Mesothelial cell of epicardium (in vitro differentiated cells): ENCODE measurements around the gene ACP2. TPM values are rescaled to one million over a fixed set of nuclear protein-coding genes. Genes with fewer than 3 reads are reported as not detected.

Experiments used
- DNase-seq, 2 experiments: peaks; one replicate each; pipeline ENCODE4 v3.0.0; 2021; ENCODE audit warnings: low spot score in 2 of 2; ENCODE audit not compliant: unreplicated experiment in 2 of 2
- H3K27ac Mint-ChIP-seq: 2 replicates; pipeline ENCODE4 v1.8.0; 2021; ENCODE audit warnings: mixed read lengths
- H3K27me3 Mint-ChIP-seq: 2 replicates; pipeline ENCODE4 v1.8.0; 2021; ENCODE audit warnings: low read depth, mixed read lengths
- H3K36me3 Mint-ChIP-seq: 2 replicates; pipeline ENCODE4 v1.8.0; 2021; ENCODE audit warnings: mixed read lengths
- H3K4me1 Mint-ChIP-seq: 2 replicates; pipeline ENCODE4 v1.8.0; 2021; ENCODE audit warnings: mixed read lengths
- H3K4me3 Mint-ChIP-seq: 2 replicates; pipeline ENCODE4 v1.8.0; 2021; ENCODE audit warnings: mild to moderate bottlenecking, moderate library complexity, mixed read lengths
- H3K9me3 Mint-ChIP-seq: 2 replicates; pipeline ENCODE4 v1.8.0; 2021; ENCODE audit warnings: mixed read lengths
- total RNA-seq: library from RNA; stranded (reverse); gene quantifications from 3 replicates; pipeline ENCODE4 v1.2.1, GENCODE V29; 2021
- TF ChIP-seq, protein P1 (sequence below): fragments of 200-600 bp; sonication (generic); IDR thresholded peaks from one replicate; pipeline ENCODE4 v1.5.0; 2021; ENCODE audit warnings: antibody characterized with exemption; ENCODE audit not compliant: unreplicated experiment

ACP2 gene
- total RNA-seq, 1 donor from 2014 or later: 38.1 TPM

GRCh38 chr11:47241841-47242301 lies 6.7 kb downstream of the ACP2 start:
- Mint-ChIP-seq H3K27me3 (no peaks in the 10 kb centered on the region), H3K4me3 (no peak overlapping the region), H3K9me3 (no peaks in the 10 kb centered on the region), H3K27ac (no peak overlapping the region), H3K36me3 (peaks cover 41% of the 10 kb centered on the region), H3K4me1 (no peaks in the 10 kb centered on the region)
- no peak for DNase-seq
- TF ChIP-seq, protein P1, sequence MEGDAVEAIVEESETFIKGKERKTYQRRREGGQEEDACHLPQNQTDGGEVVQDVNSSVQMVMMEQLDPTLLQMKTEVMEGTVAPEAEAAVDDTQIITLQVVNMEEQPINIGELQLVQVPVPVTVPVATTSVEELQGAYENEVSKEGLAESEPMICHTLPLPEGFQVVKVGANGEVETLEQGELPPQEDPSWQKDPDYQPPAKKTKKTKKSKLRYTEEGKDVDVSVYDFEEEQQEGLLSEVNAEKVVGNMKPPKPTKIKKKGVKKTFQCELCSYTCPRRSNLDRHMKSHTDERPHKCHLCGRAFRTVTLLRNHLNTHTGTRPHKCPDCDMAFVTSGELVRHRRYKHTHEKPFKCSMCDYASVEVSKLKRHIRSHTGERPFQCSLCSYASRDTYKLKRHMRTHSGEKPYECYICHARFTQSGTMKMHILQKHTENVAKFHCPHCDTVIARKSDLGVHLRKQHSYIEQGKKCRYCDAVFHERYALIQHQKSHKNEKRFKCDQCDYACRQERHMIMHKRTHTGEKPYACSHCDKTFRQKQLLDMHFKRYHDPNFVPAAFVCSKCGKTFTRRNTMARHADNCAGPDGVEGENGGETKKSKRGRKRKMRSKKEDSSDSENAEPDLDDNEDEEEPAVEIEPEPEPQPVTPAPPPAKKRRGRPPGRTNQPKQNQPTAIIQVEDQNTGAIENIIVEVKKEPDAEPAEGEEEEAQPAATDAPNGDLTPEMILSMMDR: no peak

GRCh38 chr11:47239852-47240251 lies 8.8 kb downstream of the ACP2 start:
- TF ChIP-seq, protein P1: no peak
- H3K4me1 Mint-ChIP-seq: peaks cover 1% of the 10 kb centered on the region
- no peaks in the 10 kb centered on the region for H3K27me3 Mint-ChIP-seq
- H3K27ac Mint-ChIP-seq: no peak overlapping the region
- H3K9me3 Mint-ChIP-seq: no peaks in the 10 kb centered on the region
- no peak for DNase-seq
- H3K4me3 Mint-ChIP-seq: no peak overlapping the region
- peaks cover 44% of the 10 kb centered on the region for H3K36me3 Mint-ChIP-seq

- H3K4me1 Mint-ChIP-seq: peaks cover 4% of the 10 kb centered on the region
- H3K27ac Mint-ChIP-seq: no peak overlapping the region
- H3K9me3 Mint-ChIP-seq: no peaks in the 10 kb centered on the region
- no peak for DNase-seq
- no peaks in the 10 kb centered on the region for H3K27me3 Mint-ChIP-seq
- peaks cover 28% of the 10 kb centered on the region for H3K36me3 Mint-ChIP-seq
- no peak overlapping the region for H3K4me3 Mint-ChIP-seq
- TF ChIP-seq, protein P1: no peak
Measured at GRCh38 chr11:47236482-47236881, 12.1 kb downstream of the ACP2 start.

DNA sequence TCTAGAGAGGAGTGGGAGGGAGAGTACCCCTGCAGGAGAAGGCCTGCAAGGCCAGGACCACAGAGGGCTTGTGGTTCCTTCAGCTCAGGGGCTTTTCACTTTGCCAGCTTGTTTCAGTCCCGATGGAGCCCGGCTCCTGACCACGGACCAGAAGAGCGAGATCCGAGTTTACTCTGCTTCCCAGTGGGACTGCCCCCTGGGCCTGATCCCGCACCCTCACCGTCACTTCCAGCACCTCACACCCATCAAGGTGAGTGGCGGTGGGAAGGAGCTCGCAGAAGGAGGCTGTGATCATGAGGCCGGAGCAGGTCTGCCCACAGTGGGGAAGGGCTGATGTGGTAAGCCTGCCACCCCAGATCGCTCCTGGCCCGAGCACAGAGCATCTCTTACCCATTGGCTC lies 13.5 kb downstream of the ACP2 start:
- H3K4me1 Mint-ChIP-seq: peaks cover 4% of the 10 kb centered on the region
- no peak overlapping the region for H3K4me3 Mint-ChIP-seq
- DNase-seq: no peak
- TF ChIP-seq, protein P1: no peak
- H3K27ac Mint-ChIP-seq: no peak overlapping the region
- no peaks in the 10 kb centered on the region for H3K9me3 Mint-ChIP-seq
- H3K36me3 Mint-ChIP-seq: peaks cover 28% of the 10 kb centered on the region
- H3K27me3 Mint-ChIP-seq: no peaks in the 10 kb centered on the region

DNA sequence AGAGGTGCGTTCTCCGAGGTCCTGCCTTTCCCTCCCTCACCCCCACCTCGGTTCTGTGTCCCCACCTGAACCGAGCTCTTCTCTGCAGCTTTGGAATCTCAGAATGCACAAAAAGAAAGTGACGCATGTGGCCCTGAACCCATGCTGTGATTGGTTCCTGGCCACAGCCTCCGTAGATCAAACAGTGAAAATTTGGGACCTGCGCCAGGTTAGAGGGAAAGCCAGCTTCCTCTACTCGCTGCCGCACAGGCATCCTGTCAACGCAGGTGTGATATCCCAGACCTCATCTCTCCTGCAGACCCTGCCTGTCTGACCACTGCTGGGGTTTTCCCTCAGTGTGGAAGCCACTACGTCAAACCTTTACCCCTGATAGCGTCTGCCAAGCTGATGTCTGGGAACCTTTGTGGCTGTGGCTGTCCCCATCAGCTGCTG lies 13.9 kb downstream of the ACP2 start:
- H3K4me1 Mint-ChIP-seq: peaks cover 4% of the 10 kb centered on the region
- no peak for DNase-seq
- H3K27ac Mint-ChIP-seq: no peak overlapping the region

More for the DNA sequence above, 13.9 kb downstream of the ACP2 start:
- no peak overlapping the region for H3K4me3 Mint-ChIP-seq
- peaks cover 24% of the 10 kb centered on the region for H3K36me3 Mint-ChIP-seq
- H3K27me3 Mint-ChIP-seq: no peaks in the 10 kb centered on the region
- H3K9me3 Mint-ChIP-seq: no peaks in the 10 kb centered on the region
- TF ChIP-seq, protein P1: no peak
